Keratinocyte (primary cell): Measurements from ENCODE around the gene KRTAP5-8.

Experiments used
- CTCF ChIP-seq, 3 experiments: IDR thresholded peaks in 1 of 3; conservative IDR thresholded peaks in 1 of 3; optimal IDR thresholded peaks in 1 of 3; 2 replicates in 2 of 3; 3 replicates in 1 of 3; pipeline versions ENCODE3 to v1.5.1; 2011; ENCODE audit warnings: low read length in 3 of 3, mild to moderate bottlenecking in 3 of 3, moderate library complexity in 2 of 3, control low read depth in 1 of 3, inconsistent platforms in 1 of 3; ENCODE audit not compliant: insufficient read depth in 2 of 3; ENCODE audit errors: extremely low read depth in 1 of 3
- EZH2 ChIP-seq: IDR thresholded peaks from one replicate; pipeline ENCODE4 v1.6.1; 2012; ENCODE audit warnings: inconsistent platforms, mild to moderate bottlenecking, low read length, moderate library complexity

GRCh38 chr11:71544525-71545214 is 6.8 kb downstream of the KRTAP5-8 start:
- TF ChIP-seq CTCF (optimal IDR thresholded peaks at IDR 0.05 in 1 of 3, IDR thresholded peaks at IDR 0.05 in 1 of 3, conservative IDR thresholded peaks at IDR 0.05 in 1 of 3; ENCODE audit: extremely low read depth in 1 of 3, insufficient read depth in 2 of 3, low read length in 3 of 3), result no peak
- TF ChIP-seq EZH2, result no peak
